ENCODE measurements around the gene ALG14. TPM values are rescaled to one million over a fixed set of nuclear protein-coding genes. Genes with fewer than 3 reads are reported as not detected.

ALG14 gene
- total and polyA plus RNA-seq, 4 donors, result 1.0 to 16.6 (median 1.9) TPM

DNA sequence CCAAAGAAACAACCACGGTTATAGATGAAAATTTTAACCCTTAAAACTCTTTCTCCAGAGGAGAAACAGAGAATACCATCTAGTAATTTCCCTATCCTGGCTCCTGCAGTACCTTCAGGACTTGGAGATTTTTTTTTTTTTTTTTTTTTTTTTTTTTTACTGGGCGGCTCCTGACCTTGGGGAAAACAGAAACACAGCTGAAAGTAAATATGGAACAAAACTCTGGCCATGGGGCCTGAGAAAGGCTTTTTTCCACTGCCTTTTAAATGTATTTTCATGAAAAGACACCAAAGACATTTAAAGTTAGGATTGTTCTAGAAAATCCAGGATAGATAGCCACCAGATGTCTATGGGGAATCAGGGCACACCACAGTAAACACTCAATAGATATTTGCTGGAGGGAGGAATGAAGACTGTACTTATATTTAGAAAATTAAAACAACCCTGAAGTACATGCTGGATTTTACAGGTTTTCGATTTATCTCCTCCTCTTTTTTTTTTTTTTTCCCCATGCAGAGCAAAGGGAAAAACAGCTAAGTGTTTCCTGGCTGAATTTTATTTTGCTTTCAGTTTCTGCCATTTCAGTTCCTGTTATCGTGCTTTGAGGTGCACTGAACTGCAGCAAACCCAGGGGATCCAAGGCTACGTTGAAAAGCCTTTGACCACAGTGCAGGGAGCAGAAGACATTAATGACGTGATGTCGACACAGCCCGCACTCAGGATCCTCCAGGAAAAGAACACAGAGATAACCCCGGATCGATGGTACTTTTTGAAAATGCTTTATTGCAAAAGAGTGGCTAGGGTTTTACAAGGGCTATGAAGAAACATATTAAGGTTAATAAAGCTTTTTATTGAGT is 110.1 kb downstream of the ALG14 start (continued):
- peak; percentile 83 for TF ChIP-seq ZBTB33 (IDR thresholded peaks at IDR 0.05)

DNA sequence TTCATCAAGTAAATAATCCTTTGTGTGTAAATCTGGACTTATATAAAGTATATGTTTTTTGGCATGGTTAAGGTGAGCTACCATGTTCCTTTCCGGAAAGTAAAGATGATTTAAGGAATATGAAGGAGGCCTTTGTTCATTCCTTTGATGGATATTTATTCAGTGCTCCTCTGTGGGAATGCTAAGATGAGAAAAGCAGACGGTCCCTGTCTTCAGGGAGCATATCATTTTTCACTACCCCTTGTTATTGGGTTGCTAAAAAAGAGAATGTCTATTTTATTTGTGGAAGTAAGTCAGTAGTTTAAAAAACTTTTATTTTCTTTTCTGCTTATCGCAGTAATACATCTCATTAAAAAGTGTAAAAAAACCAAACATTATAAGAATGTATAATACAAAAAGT is 110.8 kb downstream of the ALG14 start:
- H3K27me3 ChIP-seq (ENCODE audit: control insufficient read depth in 4 of 4, insufficient read depth in 4 of 4, low read length in 3 of 4), result no peaks in the 10 kb centered on the region
- no peaks in the 10 kb centered on the region for H3K9me3 ChIP-seq (ENCODE audit: control insufficient read depth in 4 of 4, low read length in 3 of 4)
- peak overlapping the region in 1 of 2 donors; percentile 93 for H3K9ac ChIP-seq (ENCODE audit: low read depth in 1 of 2, low read length in 2 of 2)
- H3K27ac ChIP-seq (ENCODE audit: low read depth in 1 of 2, low read length in 2 of 2), result peak overlapping the region; percentile 92 to 95
- H3K4me3 ChIP-seq (ENCODE audit: low read depth in 1 of 3, low read length in 3 of 3), result no peak overlapping the region
- DNase-seq (ENCODE audit: low spot score), result no peak
- 85% methylated on average over 3 of the region's 3 CpGs for WGBS
- peaks cover 6 to 17% (median 12%) of the 10 kb centered on the region in 4 donors for H3K4me1 ChIP-seq (ENCODE audit: control insufficient read depth in 4 of 4, insufficient read depth in 4 of 4, low read length in 3 of 4)
- H3K36me3 ChIP-seq (ENCODE audit: control insufficient read depth in 4 of 4, insufficient read depth in 3 of 4, low read depth in 1 of 4, low read length in 3 of 4), result no peaks in the 10 kb centered on the region
- no peak for TF ChIP-seq FOXA2 (IDR thresholded peaks at IDR 0.05)
- no peak for TF ChIP-seq YY1 (IDR thresholded peaks at IDR 0.05)
- no peak for TF ChIP-seq MAX (IDR thresholded peaks at IDR 0.05)
- TF ChIP-seq HNF4G (IDR thresholded peaks at IDR 0.05), result no peak
- TF ChIP-seq CTCF (IDR thresholded peaks at IDR 0.05; ENCODE audit: low read depth, low read length, missing input control), result no peak
- no peak for TF ChIP-seq JUND (IDR thresholded peaks at IDR 0.05)
- no peak for TF ChIP-seq TAF1 (conservative IDR thresholded peaks at IDR 0.05)
- no peak for TF ChIP-seq RAD21 (IDR thresholded peaks at IDR 0.05)
- no peak for TF ChIP-seq RXRA (IDR thresholded peaks at IDR 0.05)
- TF ChIP-seq EGR1 (IDR thresholded peaks at IDR 0.05; ENCODE audit: low read depth in 2 of 2), result no peak
- no peak for TF ChIP-seq FOXA1 (IDR thresholded peaks at IDR 0.05)
- TF ChIP-seq, protein P1, sequence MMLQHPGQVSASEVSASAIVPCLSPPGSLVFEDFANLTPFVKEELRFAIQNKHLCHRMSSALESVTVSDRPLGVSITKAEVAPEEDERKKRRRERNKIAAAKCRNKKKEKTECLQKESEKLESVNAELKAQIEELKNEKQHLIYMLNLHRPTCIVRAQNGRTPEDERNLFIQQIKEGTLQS (IDR thresholded peaks at IDR 0.05), result no peak
- TF ChIP-seq ZBTB33 (IDR thresholded peaks at IDR 0.05), result no peak
- no peak for TF ChIP-seq HNF4A (conservative IDR thresholded peaks at IDR 0.05)
- no peak for TF ChIP-seq GABPA (IDR thresholded peaks at IDR 0.05 in 1 of 2, conservative IDR thresholded peaks at IDR 0.05 in 1 of 2)
- no peak for TF ChIP-seq NR2F2 (IDR thresholded peaks at IDR 0.05)
- no peak for TF ChIP-seq REST (IDR thresholded peaks at IDR 0.05)
- no peak for TF ChIP-seq SP1 (IDR thresholded peaks at IDR 0.05)
